Measurements from ENCODE around the gene SLC25A30.
A peak's percentile ranks its signal among the peaks of the same experiment; 100 is the strongest.

The SLC25A30 gene

GRCh38 chr13:45417790-45418534 lies at the start of gene SLC25A30:
Gene SLC25A30 (minus strand): TSS chr13:45418373. CDS start chr13:45411425, 6,948 bp downstream.
- Histone ChIP-seq H3K9ac (ENCODE audit: low read length) (peak within 1 kb of the TSS; percentile 46; the same call in 1 of the 2 replicates), H3K9me2 (replicated peaks; ENCODE audit: insufficient read depth, low read length) (no peaks in the 10 kb centered on the region), H3K79me2 (ENCODE audit: low read length) (no peaks in the 10 kb centered on the region), H3K4me3 (ENCODE audit: low read length) (peak within 1 kb of the TSS; percentile 66), H3K36me3 (replicated peaks; ENCODE audit: insufficient read depth, low read length) (no peaks in the 10 kb centered on the region), H3K4me2 (ENCODE audit: low read depth, low read length) (peak within 1 kb of the TSS; percentile 85), H2AFZ (ENCODE audit: low read length) (peak within 1 kb of the TSS; percentile 71), H4K20me1 (ENCODE audit: insufficient read depth, low read length) (no peaks in the 10 kb centered on the region), H3K4me1 (ENCODE audit: low read length) (no peaks in the 10 kb centered on the region), H3K9me3 (replicated peaks; ENCODE audit: insufficient read depth, low read length) (no peaks in the 10 kb centered on the region), H3F3A (ENCODE audit: insufficient read depth, low read length) (peaks cover 7% of the 10 kb centered on the region), H3K27ac (ENCODE audit: low read length) (peak within 1 kb of the TSS; percentile 59; the same call in 1 of the 2 replicates), H3K27me3 (replicated peaks; ENCODE audit: insufficient read depth, low read length) (no peaks in the 10 kb centered on the region)
- no peak for TF ChIP-seq CTCF (IDR thresholded peaks at IDR 0.05; ENCODE audit: low read length)
- TF ChIP-seq EZH2phosphoT487 (IDR thresholded peaks at IDR 0.05; ENCODE audit: low read length): no peak
- TF ChIP-seq EZH2 (optimal IDR thresholded peaks at IDR 0.05; ENCODE audit: low read depth, low read length): no peak
- DNase-seq: peak; percentile 70

GRCh38 chr13:45466359-45466758 lies 48.2 kb upstream of the SLC25A30 start:
- Histone ChIP-seq H3K9me2 (replicated peaks; ENCODE audit: insufficient read depth, low read length) (no peaks in the 10 kb centered on the region), H3K9ac (ENCODE audit: low read length) (no peak overlapping the region), H3K4me2 (ENCODE audit: low read depth, low read length) (no peak overlapping the region), H3K36me3 (replicated peaks; ENCODE audit: insufficient read depth, low read length) (no peaks in the 10 kb centered on the region), H3K27ac (ENCODE audit: low read length) (no peak overlapping the region), H3K79me2 (ENCODE audit: low read length) (peaks cover 48% of the 10 kb centered on the region), H4K20me1 (ENCODE audit: insufficient read depth, low read length) (no peaks in the 10 kb centered on the region), H3K4me1 (ENCODE audit: low read length) (no peaks in the 10 kb centered on the region), H3K27me3 (replicated peaks; ENCODE audit: insufficient read depth, low read length) (no peaks in the 10 kb centered on the region), H3K9me3 (replicated peaks; ENCODE audit: insufficient read depth, low read length) (no peaks in the 10 kb centered on the region), H3K4me3 (ENCODE audit: low read length) (no peak overlapping the region), H3F3A (ENCODE audit: insufficient read depth, low read length) (no peaks in the 10 kb centered on the region), H2AFZ (ENCODE audit: low read length) (no peak overlapping the region)
- no peak for DNase-seq
- TF ChIP-seq EZH2 (optimal IDR thresholded peaks at IDR 0.05; ENCODE audit: low read depth, low read length) (no peak), CTCF (IDR thresholded peaks at IDR 0.05; ENCODE audit: low read length) (no peak), EZH2phosphoT487 (IDR thresholded peaks at IDR 0.05; ENCODE audit: low read length) (no peak)

GRCh38 chr13:45464687-45465453 lies 46.7 kb upstream of the SLC25A30 start, which contains the start of gene COG3:
Gene COG3 (plus strand): TSS chr13:45464939. CDS start chr13:45465037, 98 bp downstream.
- Histone ChIP-seq H3K4me3 (ENCODE audit: low read length) (peak within 1 kb of the TSS; percentile 79), H3K9ac (ENCODE audit: low read length) (peak within 1 kb of the TSS; percentile 85), H3K4me1 (ENCODE audit: low read length) (no peaks in the 10 kb centered on the region), H3F3A (ENCODE audit: insufficient read depth, low read length) (no peaks in the 10 kb centered on the region), H2AFZ (ENCODE audit: low read length) (peak within 1 kb of the TSS; percentile 82), H3K4me2 (ENCODE audit: low read depth, low read length) (peak within 1 kb of the TSS; percentile 73), H3K27ac (ENCODE audit: low read length) (peak within 1 kb of the TSS; percentile 21; the same call in 1 of the 2 replicates), H3K27me3 (replicated peaks; ENCODE audit: insufficient read depth, low read length) (no peaks in the 10 kb centered on the region), H4K20me1 (ENCODE audit: insufficient read depth, low read length) (no peaks in the 10 kb centered on the region), H3K79me2 (ENCODE audit: low read length) (peaks cover 33% of the 10 kb centered on the region), H3K36me3 (replicated peaks; ENCODE audit: insufficient read depth, low read length) (no peaks in the 10 kb centered on the region), H3K9me3 (replicated peaks; ENCODE audit: insufficient read depth, low read length) (no peaks in the 10 kb centered on the region), H3K9me2 (replicated peaks; ENCODE audit: insufficient read depth, low read length) (no peaks in the 10 kb centered on the region)
- TF ChIP-seq EZH2 (optimal IDR thresholded peaks at IDR 0.05; ENCODE audit: low read depth, low read length) (no peak), CTCF (IDR thresholded peaks at IDR 0.05; ENCODE audit: low read length) (no peak; the same call in 1 of the 2 replicates), EZH2phosphoT487 (IDR thresholded peaks at IDR 0.05; ENCODE audit: low read length) (no peak)
- DNase-seq: peak; percentile 91

All from MM.1S (cell line).